G401.6 (cell line): ENCODE data around the gene MYRF.

Experiments used
- FAIRE-seq: peaks from 2 replicates; lab custom pipeline; 2012; peaks lifted over from hg19 to GRCh38; lab: Jason Lieb, UNC

MYRF gene

DNA sequence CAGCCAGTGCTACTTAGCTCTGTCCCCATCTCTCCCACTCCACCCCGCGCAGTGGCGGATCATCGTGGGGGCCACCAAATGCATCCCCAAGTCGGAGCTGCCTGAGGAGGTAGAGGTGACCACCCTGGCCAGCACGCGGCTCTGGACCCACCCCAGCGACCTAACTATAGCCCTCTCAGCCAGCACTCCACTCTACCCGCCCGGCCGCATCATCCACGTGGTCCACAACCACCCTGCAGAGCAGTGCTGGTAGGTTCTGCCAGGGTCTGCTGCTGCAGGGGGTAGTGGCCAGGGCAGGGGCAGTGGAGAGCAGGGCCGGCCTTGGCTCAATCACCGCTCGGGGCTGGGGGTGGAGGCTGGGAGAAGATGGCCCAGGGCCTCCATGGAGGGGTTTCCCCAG is 13.0 kb upstream of the MYRF start:
- FAIRE-seq, result no peak

DNA sequence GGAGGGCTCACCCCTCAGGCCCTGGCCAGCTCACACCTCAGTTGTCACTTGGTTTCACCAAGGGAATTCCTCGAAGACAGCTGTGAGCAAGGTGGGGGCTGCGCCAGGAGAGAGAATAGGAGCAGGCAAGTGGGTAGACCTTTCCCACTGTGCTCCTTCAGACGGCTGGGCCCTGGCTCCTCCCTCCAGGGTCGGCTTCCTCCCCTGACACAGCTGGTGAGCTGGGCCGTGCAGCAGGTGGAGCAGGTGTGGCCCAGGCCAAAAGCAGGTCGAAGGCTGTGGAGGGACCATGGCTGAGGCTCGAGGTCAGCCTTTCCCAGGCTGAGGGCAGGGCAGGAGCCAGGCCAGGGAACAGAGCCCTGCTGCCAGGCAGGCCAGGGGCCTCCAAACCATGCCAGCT is 12.5 kb upstream of the MYRF start:
- no peak for FAIRE-seq

DNA sequence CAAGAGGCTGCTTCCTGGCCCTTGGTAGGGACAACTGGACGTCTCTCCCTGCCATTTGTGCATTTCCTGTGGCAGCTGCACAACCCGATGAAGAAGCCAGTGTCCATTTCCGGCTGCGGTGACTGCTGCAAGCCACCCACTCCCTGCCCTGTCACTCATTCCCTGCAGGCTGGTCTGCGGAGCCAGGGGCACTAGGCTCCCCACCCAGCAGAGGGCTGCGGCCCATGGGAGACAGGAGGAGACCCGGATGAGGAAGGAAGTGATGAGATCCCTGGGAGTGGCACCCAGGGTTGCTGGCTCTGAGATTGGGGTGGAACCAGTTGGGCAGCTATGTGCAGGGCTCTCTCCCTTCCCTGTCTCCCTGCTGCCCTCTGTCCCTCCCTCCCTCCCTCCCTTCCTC is 10.0 kb upstream of the MYRF start:
- FAIRE-seq, result no peak

DNA sequence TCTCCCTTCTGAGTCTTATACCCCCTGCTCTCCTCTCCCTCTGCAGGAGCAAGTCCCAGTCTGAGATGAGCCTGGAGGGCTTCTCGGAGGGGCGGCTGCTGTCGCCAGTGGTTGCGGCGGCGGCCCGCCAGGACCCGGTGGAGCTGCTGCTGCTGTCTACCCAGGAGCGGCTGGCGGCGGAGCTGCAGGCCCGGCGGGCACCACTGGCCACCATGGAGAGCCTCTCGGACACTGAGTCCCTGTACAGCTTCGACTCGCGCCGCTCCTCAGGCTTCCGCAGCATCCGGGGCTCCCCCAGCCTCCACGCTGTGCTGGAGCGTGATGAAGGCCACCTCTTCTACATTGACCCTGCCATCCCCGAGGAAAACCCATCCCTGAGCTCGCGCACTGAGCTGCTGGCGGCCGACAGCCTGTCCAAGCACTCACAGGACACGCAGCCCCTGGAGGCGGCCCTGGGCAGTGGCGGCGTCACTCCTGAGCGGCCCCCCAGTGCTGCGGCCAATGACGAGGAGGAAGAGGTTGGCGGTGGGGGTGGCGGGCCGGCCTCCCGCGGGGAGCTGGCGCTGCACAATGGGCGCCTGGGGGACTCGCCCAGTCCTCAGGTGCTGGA is 8.8 kb upstream of the MYRF start:
- FAIRE-seq, result no peak

DNA sequence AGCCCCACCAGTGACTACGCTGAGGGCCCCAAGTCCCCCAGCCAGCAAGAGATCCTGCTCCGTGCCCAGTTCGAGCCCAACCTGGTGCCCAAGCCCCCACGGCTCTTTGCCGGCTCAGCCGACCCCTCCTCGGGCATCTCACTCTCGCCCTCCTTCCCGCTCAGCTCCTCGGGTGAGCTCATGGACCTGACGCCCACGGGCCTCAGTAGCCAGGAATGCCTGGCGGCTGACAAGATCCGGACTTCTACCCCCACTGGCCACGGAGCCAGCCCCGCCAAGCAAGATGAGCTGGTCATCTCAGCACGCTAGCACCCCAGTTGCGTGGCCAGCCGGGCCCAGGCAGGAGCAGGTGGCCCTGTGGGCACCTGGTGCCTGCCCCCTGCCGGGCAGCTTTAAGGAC is 8.3 kb upstream of the MYRF start:
- FAIRE-seq, result no peak

DNA sequence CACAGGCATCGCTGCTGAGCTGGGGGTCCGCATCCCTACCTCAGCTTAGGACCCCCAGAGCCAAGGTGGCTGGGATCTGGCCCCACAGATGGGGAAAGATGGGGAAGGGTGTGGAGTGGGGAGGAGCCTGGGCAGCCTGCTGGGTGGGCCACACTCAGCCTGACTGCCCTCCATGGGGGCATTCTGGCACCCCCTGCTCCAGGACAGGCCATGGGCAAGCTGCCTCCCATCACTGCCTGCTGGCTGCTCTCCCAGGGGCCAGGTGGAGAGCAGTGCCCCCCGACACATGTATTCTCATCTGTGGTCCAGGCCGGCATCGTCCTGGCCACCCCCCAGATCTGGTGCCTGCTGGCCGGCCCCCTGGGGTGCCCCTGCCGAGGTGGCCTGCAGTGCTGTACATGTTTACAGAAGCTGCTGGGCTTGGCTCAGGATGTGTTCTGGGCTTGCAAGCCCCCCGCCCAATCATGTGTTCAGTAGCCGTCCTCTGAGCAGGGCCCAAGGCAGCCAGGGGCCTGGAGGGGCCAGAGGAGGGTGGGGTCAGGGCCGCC is 7.8 kb upstream of the MYRF start:
- FAIRE-seq, result no peak

DNA sequence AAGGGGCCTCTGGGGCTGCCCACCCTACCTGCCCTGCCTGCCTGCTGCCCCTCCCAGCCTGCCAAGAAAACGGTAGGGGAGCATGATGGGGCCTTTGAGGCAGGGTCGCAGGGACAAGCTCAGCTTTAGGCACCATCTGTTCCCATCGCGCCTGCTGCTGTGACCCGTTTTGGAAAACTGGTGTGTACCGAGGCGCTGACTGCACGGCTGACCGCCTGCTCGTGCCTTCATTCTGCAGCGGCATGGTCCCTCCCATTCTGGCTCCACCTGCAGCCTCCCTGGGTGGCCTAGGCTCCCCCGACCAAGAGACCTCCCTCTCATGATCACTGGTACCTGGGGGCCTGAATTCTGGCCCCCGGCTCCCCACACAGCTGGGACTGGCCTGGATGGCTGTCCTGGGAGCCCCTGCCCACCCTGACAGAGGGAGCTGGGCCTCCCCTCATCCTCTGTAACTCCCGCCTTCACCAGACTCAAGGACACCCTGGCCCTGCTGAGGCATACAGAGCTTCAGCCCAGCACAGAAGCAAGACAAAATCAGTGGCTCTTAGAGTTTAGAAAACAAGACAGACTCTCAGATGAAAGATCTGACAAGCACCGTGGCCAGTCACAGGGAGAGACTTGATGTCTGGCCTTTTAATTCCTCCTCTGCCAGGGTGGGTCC is 6.5 kb upstream of the MYRF start:
- FAIRE-seq, result no peak

DNA sequence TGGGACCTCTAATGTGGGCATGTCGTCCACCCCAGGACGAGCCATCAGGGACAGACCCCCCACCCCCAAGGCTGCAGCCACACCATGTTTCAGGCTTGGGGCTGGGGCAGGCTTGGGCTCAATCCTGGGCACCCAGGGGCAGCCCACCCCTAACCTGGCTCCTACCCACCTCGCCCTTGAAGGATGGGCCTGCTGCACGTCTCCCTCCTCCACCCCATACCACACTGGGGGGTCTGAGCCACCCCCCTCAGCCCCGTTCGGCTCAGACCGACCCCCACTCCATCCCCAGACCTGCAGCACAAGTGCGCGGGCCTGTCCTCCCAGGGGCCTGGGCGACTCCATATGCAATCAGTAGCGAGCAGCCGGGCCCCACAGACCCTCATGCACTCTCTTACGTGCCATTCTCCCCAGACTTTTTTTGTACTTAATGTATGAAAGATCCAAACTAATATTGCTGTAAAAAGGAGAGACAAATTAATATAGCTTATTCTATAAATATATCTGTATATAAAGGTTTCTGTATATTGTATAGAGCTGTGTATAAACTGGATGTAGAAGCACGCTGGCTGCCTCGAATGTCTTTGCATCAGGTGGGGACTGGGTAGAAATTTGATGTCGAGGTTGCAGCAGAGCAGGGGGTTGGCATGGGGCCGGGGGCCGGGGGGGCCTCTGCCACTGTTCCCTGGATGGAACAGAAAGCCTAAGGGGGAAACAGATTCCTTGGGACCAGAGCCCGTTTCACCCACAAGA is 5.8 kb upstream of the MYRF start:
- no peak for FAIRE-seq

DNA sequence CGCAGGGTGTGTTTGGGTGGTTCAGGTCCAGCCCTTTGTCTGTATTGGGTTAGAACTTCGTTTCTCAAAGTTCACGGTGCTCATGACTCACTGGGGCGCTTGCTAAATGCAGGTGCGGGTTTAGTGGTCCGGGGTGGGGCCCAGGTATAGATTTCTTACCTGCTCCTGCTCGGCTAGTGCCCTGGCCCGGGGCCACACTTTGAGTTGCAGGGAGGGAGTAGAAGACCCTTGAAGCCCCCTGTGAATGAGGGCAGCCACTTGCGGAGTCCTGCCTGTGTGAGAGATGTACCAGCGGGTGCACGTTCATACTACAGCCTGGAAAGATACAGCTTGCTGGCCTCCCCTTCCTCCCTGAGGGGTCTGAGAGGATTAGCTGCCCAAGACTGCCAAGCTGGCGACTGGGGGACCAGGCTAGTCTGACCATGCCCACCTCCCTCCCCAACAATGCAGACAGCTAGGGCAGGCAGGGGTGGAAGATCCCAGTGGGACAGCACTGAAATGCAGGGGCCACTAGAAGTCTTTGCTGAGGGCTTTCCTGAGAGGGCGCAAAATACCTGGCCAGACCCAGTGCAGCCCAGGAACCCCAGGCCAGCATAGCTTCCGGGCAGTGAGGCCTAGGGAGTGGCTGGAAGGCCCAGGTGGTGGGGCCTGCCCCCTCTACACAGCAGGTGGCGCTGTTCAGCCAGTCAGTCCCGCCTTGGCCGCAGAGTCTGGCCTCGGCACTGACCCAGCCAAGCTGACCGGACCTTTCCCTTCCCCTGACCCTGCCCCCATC is 5.1 kb upstream of the MYRF start:
- FAIRE-seq, result no peak

DNA sequence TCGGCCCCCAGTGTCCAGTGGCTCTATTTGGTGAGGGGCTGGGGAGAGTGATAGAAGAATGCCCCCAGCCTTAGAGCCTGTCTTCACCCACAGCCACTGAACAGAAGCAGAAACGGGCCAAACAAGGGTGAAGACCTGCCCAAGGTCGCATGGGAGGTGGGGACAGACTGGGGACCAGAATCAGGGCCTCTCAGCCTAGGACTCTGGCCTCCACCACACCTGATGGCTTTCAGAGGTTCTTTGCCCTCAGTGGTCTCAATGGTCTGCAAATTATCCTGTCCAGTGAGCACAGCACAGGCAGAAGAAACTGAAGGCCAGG is 4.5 kb upstream of the MYRF start:
- FAIRE-seq, result no peak

DNA sequence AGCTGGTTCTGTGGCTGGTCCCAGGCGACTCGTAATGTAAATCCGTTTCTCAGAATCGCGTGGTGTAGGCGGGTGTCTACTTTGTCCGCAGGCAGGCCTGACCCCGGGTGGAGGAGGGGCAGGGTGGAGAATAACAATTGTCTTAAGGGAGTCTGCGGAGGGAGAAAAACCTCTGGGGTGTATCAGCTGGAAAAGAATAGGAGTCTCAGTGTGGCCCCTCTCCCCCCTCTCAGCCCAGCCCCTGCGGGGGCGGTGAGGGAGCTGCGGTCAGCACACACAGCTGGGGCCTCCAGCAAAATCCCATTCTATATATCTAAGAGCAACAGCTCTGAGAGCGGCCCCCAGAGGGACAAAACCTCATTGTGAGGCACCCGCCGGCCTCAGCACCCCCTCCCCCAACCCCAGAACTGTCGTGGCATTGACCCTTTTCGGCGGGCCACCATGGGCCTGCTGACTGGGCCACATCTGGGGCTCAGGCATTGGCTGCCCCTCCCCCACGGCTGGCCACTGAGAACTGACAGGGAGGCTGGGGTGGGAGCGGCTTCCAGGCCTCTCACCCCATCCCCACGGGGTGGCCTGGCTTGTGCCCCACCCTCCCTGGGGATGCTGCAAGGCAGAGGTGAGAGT is 2.7 kb upstream of the MYRF start:
- FAIRE-seq, result no peak

DNA sequence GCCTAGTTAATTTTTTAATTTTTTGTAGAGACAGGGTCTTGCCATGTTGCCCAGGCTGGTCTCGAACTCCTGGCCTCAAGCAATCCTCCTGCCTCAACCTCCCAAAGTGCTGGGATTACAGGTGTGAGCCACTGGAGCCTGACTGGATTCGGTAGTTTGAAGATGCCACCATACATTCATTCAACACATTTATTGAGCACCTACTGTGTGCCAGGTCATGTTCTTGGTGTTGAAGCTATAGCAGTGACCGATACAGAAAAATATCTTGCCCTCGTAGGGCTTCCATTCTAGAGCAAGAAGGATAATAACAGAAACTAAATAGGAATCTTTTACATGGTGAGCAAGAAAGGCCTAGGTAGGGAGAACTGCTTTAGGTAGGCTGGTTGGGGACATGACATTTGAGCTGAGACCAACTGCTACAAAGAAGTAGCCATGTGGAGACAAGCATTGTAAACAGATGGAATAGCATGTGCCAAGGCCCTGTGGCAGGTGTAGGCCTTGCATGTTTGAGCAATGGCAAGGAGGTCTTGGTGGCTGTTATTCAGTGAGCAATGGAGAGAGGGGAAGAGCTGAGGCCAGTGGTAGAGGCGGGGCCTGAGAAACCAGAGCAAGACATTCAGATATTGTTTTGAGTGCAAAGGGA is 1.7 kb upstream of the MYRF start:
- FAIRE-seq, result no peak

DNA sequence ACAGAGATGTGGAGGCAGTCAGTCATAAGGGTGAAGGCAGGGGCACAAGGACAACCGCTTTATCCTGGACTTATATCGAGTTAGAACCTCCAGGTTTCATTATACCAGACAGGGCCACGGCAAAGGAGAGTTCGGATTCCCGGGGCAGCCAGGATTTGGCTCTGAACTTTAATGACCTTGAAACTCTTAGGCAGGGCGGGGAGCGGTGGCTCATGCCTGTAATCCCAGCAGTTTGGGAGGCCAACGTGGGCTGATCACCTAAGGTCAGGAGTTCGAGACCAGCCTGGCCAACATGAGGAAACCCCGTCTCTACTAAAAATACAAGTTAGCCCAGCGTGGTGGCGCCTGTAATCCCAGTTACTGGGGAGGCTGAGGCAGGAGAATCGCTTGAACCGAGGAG is 1.1 kb upstream of the MYRF start:
- FAIRE-seq, result no peak

DNA sequence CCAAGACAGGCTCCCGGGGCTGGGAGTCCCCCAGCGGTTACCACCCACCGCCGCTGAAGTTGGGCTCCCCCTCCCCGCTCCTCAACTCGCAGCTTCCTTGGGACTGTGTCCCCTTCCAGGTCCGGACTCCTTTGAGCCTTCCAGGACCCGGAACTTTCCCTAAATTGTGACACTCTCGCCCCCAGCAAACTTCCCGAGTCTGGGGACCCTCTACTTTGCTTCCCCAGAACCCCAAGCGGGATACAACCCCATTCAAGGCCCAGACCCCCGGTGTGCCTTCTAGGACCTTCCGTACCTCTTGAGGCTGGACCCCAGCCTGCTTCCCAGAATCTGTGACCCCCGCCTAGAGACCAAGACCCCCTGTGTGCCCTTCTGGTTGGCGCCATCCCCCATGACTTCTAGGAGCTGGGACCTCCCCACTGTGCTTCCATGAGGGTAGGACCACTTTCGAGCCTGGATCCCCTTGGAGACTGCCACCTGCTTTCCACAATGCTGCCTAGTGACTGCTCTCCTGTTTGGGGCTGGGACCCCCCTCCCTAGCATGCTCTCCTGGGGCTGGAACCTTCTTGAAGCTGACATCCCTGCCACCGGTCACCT is 587 bp downstream of the MYRF start:
- FAIRE-seq, result no peak

DNA sequence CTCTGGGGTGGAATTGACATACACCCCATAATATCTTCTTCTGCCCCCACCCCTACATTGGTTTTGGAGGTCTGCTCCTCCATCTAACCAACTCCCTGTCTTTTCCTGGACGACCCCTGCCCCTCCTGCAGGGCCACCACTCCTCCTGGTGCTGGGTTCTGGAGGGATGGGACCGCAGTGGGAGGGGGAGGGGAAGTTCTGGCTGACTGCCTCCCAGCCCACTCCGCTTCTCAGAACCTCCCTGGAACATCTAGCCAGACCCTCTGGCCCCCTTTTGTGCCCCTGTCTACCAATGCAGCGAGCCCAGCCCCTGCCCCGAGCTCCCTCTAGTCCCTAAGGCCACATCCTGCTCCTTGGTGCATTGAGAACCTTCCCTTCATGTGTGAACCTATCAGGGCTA is 1.2 kb downstream of the MYRF start:
- FAIRE-seq, result no peak

DNA sequence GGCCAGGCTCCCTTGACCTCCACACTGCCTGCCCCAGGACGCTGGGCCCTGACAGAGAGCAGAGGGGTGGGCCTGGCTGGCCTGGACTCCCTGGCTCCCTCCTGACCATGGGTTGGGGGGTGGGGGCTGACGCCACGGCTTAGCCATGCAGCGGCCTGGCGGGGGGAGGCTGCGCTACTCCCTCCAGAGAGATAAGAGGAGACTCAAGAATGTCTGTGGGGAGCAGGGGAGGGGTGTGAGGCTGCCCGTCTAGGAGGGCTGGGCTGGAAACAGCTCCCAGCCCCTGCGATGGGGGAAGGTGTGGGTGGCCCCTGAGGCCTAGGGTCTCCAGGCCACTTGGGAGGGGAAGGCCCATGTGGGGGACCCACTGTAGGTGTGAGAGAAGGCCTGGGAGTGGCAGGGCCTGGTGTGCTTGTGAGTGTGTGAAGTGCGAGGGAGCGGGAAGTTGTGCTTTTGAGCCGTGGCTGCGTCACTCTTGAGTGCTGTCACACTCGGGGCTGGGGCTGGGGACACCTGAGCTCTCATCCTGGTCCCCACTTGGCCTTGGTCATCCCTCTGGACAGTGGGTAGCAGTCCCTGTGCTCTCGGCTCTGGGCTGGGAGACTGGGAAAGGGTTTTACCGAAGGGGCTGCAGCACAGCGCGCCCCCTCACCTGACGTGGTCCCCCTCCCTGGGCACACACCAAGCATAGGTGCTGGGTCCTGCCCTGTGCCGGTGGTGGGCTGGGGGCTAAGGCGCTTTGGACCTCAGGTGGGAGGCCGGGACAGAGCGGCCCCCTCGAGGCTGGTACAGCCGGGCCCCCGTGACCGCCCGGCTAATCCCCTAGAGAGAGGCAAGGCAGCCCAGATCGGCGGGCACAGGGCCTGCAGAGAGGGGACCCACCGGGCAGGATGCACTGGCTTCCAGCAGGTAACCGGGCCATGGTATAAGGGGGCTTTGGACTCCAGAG is 2.4 kb downstream of the MYRF start:
- FAIRE-seq, result no peak

DNA sequence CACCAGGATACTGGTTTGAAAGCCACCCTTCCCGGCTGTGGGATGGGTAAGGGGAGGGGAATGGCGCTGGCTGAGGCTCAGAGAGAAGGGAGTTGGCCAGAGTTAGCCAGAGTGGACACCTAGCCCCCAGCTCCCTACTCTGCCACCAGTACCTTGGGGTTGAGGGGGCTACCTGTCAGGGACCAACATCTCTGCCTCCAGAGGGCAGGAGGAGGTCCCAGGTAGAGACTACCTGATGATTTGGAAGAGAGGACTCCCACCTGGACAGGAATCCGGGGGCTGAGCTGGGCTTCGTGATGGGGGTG is 3.7 kb downstream of the MYRF start:
- no peak for FAIRE-seq

DNA sequence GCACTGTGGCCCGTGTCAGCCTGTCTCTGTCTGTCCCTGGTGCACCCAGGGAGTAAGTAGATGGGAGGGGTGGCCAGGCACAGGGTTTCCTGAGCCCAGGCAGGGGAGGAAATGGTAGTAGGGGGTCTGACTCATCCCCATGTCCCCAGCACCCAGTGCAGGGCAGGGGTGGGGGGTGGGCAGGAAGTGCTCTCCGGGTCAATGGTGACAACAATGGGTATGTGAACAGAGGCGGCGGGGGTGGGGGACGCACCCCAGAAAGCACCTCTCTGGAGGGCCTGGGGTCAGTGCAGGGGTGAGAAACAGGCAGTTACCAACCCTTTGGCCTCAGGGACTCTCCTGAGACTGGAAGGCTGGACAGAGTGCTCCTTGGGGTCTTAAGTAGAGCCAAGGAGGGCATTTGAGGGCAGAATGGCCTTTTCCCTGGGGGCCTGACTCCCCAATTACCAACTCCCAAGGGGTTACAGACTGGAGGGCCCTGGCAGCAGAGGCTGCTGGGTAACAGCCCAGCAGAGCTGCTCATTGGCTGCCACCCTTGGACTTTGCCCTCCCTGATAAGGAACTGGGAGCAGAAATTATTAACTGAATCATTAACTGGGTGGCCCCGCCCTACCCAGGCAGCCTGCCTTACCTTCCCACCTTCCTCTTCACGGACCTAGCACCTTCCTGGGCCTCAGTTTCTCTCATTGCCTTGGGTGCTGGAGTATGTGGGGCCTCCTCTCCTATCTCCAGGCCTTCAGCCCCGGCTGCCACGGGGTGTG is 4.2 kb downstream of the MYRF start:
- no peak for FAIRE-seq

DNA sequence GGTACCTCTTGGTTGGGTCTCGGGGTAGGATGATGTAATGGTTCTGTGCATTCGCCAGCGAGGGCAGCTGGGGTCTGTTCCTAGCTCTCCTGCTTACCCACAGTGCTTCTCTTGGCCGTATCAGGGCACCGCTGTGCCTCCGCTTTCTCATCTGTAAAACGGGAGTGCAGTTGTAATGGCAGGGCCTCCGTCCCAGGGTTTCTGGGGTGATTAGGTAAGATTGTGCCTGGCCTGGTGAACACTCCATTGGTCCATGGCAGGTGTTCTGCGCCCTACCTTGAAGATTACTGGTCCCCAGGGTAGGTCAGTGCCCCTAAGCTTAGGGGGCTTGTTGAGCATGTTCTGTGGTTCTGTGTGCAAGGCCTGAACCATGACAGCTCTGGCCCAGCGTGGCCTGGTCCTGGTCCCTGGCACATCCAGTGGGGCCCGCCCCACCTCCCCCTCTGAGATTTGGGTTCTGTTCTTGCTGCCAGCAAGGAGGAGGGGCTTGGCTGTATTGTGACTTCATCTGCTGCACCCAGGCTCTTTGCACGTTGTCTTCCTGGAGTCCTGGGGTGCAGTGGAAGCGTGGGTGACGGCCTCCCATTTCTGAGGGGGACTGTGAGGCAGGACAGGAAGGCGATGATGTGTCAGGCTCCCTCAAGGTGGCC is 4.9 kb downstream of the MYRF start:
- no peak for FAIRE-seq
